ENCODE results near the gene TP53I11.

DNA sequence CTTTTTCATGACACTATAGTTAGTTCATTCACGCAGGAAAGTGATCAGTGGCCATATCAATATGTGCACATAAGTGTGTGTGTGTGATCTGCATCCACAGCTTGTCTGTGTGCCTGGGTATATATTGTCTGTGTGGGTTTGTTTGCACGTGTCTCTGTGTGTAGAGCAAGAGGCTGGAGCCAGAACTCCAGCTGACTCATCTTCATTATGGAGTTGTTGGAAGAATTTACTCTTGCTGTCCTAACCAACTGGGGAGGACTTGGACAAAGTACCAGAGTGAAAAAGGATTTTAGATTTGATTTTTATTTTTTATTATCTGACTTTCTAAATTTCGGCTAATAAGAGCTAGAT is 63.9 kb downstream of the TP53I11 start:
- TF ChIP-seq, protein P1, sequence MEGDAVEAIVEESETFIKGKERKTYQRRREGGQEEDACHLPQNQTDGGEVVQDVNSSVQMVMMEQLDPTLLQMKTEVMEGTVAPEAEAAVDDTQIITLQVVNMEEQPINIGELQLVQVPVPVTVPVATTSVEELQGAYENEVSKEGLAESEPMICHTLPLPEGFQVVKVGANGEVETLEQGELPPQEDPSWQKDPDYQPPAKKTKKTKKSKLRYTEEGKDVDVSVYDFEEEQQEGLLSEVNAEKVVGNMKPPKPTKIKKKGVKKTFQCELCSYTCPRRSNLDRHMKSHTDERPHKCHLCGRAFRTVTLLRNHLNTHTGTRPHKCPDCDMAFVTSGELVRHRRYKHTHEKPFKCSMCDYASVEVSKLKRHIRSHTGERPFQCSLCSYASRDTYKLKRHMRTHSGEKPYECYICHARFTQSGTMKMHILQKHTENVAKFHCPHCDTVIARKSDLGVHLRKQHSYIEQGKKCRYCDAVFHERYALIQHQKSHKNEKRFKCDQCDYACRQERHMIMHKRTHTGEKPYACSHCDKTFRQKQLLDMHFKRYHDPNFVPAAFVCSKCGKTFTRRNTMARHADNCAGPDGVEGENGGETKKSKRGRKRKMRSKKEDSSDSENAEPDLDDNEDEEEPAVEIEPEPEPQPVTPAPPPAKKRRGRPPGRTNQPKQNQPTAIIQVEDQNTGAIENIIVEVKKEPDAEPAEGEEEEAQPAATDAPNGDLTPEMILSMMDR (CRISPR knock-in tag; IDR thresholded peaks at IDR 0.05): no peak
- TF ChIP-seq, protein P2, sequence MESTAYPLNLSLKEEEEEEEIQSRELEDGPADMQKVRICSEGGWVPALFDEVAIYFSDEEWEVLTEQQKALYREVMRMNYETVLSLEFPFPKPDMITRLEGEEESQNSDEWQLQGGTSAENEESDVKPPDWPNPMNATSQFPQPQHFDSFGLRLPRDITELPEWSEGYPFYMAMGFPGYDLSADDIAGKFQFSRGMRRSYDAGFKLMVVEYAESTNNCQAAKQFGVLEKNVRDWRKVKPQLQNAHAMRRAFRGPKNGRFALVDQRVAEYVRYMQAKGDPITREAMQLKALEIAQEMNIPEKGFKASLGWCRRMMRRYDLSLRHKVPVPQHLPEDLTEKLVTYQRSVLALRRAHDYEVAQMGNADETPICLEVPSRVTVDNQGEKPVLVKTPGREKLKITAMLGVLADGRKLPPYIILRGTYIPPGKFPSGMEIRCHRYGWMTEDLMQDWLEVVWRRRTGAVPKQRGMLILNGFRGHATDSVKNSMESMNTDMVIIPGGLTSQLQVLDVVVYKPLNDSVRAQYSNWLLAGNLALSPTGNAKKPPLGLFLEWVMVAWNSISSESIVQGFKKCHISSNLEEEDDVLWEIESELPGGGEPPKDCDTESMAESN (CRISPR knock-in tag; conservative IDR thresholded peaks at IDR 0.05): no peak
- no peak for TF ChIP-seq ZNF143 (CRISPR knock-in tag; IDR thresholded peaks at IDR 0.05)
- TF ChIP-seq JUNB (CRISPR knock-in tag; IDR thresholded peaks at IDR 0.05; ENCODE audit: borderline replicate concordance): no peak
- TF ChIP-seq GABPB1 (CRISPR knock-in tag; IDR thresholded peaks at IDR 0.05): no peak
- TF ChIP-seq POLR2A (IDR thresholded peaks at IDR 0.05; ENCODE audit: insufficient read depth in 1 of 2, low read depth in 2 of 2, low read length in 2 of 2): no peak
- no peak for TF ChIP-seq PLRG1 (conservative IDR thresholded peaks at IDR 0.05)
- TF ChIP-seq ARHGAP35 (CRISPR knock-in tag; IDR thresholded peaks at IDR 0.05; ENCODE audit: borderline replicate concordance): no peak
- TF ChIP-seq RXRA (CRISPR knock-in tag; IDR thresholded peaks at IDR 0.05): no peak
- TF ChIP-seq ZZZ3 (CRISPR knock-in tag; IDR thresholded peaks at IDR 0.05; ENCODE audit: borderline replicate concordance): no peak
- no peak for TF ChIP-seq ZNF672 (CRISPR knock-in tag; IDR thresholded peaks at IDR 0.05)

Data from HepG2 (cell line).